Esophagus squamous epithelium (tissue), 4 donors: ENCODE results near the gene CCDC69.

Source experiments
- CTCF ChIP-seq, 6 experiments: fragments of 450-650 bp in 4 of 6; fragments of 200-600 bp in 2 of 6; sonication (generic) in 2 of 6; IDR thresholded peaks; one replicate each; pipeline ENCODE4 v1.5.1; 2016 to 2019; ENCODE audit warnings: antibody characterized with exemption in 6 of 6, mild to moderate bottlenecking in 4 of 6, moderate library complexity in 4 of 6
- POLR2A ChIP-seq, 4 donors: fragments of 450-650 bp; IDR thresholded peaks; one replicate each; pipeline ENCODE4 v1.6.1; 2017; ENCODE audit warnings: antibody characterized with exemption in 4 of 4, mild to moderate bottlenecking in 4 of 4, moderate library complexity in 3 of 4

GRCh38 chr5:151189151-151189550, 34.7 kb downstream of the CCDC69 start:
- TF ChIP-seq CTCF (IDR thresholded peaks at IDR 0.05) (no peak), POLR2A (IDR thresholded peaks at IDR 0.05) (no peak)
